Stimulated activated CD4-positive, alpha-beta T cell treated with anti-CD3 and anti-CD28 coated beads, Interleukin-4, amount 100 ng/mL, for 1 hour (primary cell): Measurements from ENCODE around the gene HPS3.
"Not testable (repeated sequence)": the region's sequence is repeated elsewhere in the genome, so short reads cannot be mapped to it uniquely, and the experiment has no call there.

Source experiments
- DNase-seq: peaks from one replicate; pipeline ENCODE4 v3.0.0-alpha.2; 2020

The HPS3 gene

GRCh38 chr3:149129326-149130205 is at the start of gene HPS3:
HPS3 (plus strand) TSS chr3:149129638; CDS start chr3:149129724, 86 bp downstream.
- DNase-seq = peak; percentile 80

GRCh38 chr3:149080011-149080698 is 49.3 kb upstream of the HPS3 start:
- DNase-seq = no peak

GRCh38 chr3:149080699-149081091 is 48.7 kb upstream of the HPS3 start:
- DNase-seq = no peak

- DNase-seq = no peak
These were observed 47.7 kb upstream of the HPS3 start for GRCh38 chr3:149081772-149082171.

- peak; percentile 7 for DNase-seq
These were observed 43.6 kb upstream of the HPS3 start for GRCh38 chr3:149085828-149086231.

GRCh38 chr3:149086232-149086988 is 43.0 kb upstream of the HPS3 start, which contains the start of gene HLTF:
HLTF (minus strand) TSS chr3:149086533; CDS start chr3:149086336, 197 bp downstream.
- peak; percentile 90 for DNase-seq

GRCh38 chr3:149087208-149087607 is 42.2 kb upstream of the HPS3 start:
- no peak for DNase-seq

GRCh38 chr3:149089395-149089794 is 40.0 kb upstream of the HPS3 start:
- no peak for DNase-seq

GRCh38 chr3:149090461-149090860 is 39.0 kb upstream of the HPS3 start:
- DNase-seq = no peak

GRCh38 chr3:149090907-149091306 is 38.5 kb upstream of the HPS3 start:
- DNase-seq = no peak

GRCh38 chr3:149091983-149092382 is 37.5 kb upstream of the HPS3 start:
- no peak for DNase-seq

GRCh38 chr3:149095487-149095886 is 34.0 kb upstream of the HPS3 start:
- DNase-seq = no peak

GRCh38 chr3:149097987-149098386 is 31.5 kb upstream of the HPS3 start:
- DNase-seq = not testable (repeated sequence)

- no peak for DNase-seq
These were observed 28.3 kb upstream of the HPS3 start for GRCh38 chr3:149101154-149101553.

GRCh38 chr3:149101641-149102040 is 27.8 kb upstream of the HPS3 start:
- DNase-seq = no peak

- DNase-seq = no peak
These were observed 25.0 kb upstream of the HPS3 start for GRCh38 chr3:149104484-149104883.

GRCh38 chr3:149114458-149114857 is 15.0 kb upstream of the HPS3 start:
- DNase-seq = no peak

- DNase-seq = no peak
These were observed 14.3 kb upstream of the HPS3 start for GRCh38 chr3:149115114-149115513.

- DNase-seq = no peak
These were observed 10.7 kb upstream of the HPS3 start for GRCh38 chr3:149118724-149119123.

GRCh38 chr3:149119466-149119865 is 10.0 kb upstream of the HPS3 start:
- no peak for DNase-seq

GRCh38 chr3:149120051-149120972 is 9.1 kb upstream of the HPS3 start:
- no peak for DNase-seq
